Liver (tissue), 9 donors: ENCODE data around the gene INPP5A. TPM values are rescaled to one million over a fixed set of nuclear protein-coding genes. Genes with fewer than 3 reads are reported as not detected.

Experiments used
- DNase-seq: peaks from one replicate; pipeline ENCODE4 v3.0.0-alpha.2; 2017; ENCODE audit warnings: low spot score
- H3K27ac ChIP-seq, 2 donors: one replicate each; pipeline ENCODE4 v1.7.0; 2013; ENCODE audit warnings: inconsistent platforms in 2 of 2, low read length in 2 of 2, control low read depth in 1 of 2, low read depth in 1 of 2, mild to moderate bottlenecking in 1 of 2
- H3K27me3 ChIP-seq, 4 donors: one replicate each; pipeline versions ENCODE4 v1.6.1 to v1.7.0; 2013; ENCODE audit warnings: low read length in 3 of 4, inconsistent platforms in 1 of 4, mild to moderate bottlenecking in 1 of 4, moderate library complexity in 1 of 4; ENCODE audit not compliant: control insufficient read depth in 4 of 4, insufficient read depth in 4 of 4
- H3K36me3 ChIP-seq, 4 donors: one replicate each; pipeline versions ENCODE4 v1.6.1 to v1.7.0; 2013; ENCODE audit warnings: low read length in 3 of 4, mild to moderate bottlenecking in 3 of 4, low read depth in 1 of 4, moderate library complexity in 1 of 4; ENCODE audit not compliant: control insufficient read depth in 4 of 4, insufficient read depth in 3 of 4
- H3K4me1 ChIP-seq, 4 donors: one replicate each; pipeline versions ENCODE4 v1.6.1 to v1.7.0; 2013; ENCODE audit warnings: low read length in 3 of 4, mild to moderate bottlenecking in 3 of 4, moderate library complexity in 1 of 4; ENCODE audit not compliant: control insufficient read depth in 4 of 4, insufficient read depth in 4 of 4
- H3K4me3 ChIP-seq, 3 donors: one replicate each; pipeline versions ENCODE4 v1.6.1 to v1.7.0; 2013; ENCODE audit warnings: low read length in 3 of 3, control low read depth in 1 of 3, low read depth in 1 of 3, mild to moderate bottlenecking in 1 of 3
- H3K9ac ChIP-seq, 2 donors: one replicate each; pipeline ENCODE4 v1.7.0; 2013; ENCODE audit warnings: low read length in 2 of 2, mild to moderate bottlenecking in 2 of 2, moderate library complexity in 2 of 2, control low read depth in 1 of 2, low read depth in 1 of 2
- H3K9me3 ChIP-seq, 4 donors: one replicate each; pipeline versions ENCODE4 v1.6.1 to v1.7.0; 2013; ENCODE audit warnings: low read length in 3 of 4; ENCODE audit not compliant: control insufficient read depth in 4 of 4
- CTCF ChIP-seq: fragments of 150-350 bp; IDR thresholded peaks from 2 replicates; pipeline ENCODE4 v1.5.1; 2017; ENCODE audit warnings: improper control_type of control experiment, low read depth, low read length; ENCODE audit not compliant: missing input control
- EGR1 ChIP-seq, 2 donors: IDR thresholded peaks; 2 replicates each; pipeline ENCODE4 v1.6.1; 2016 to 2018; ENCODE audit warnings: antibody characterized with exemption in 2 of 2, low read depth in 2 of 2
- FOXA2 ChIP-seq: IDR thresholded peaks from 2 replicates; pipeline ENCODE4 v1.6.1; 2016; ENCODE audit warnings: antibody characterized with exemption
- GABPA ChIP-seq, 2 donors: IDR thresholded peaks in 1 of 2; conservative IDR thresholded peaks in 1 of 2; 2 replicates each; pipeline ENCODE4 v1.6.1; 2016; ENCODE audit warnings: antibody characterized with exemption in 2 of 2, mild to moderate bottlenecking in 1 of 2, moderate library complexity in 1 of 2
- HNF4A ChIP-seq, 2 donors: conservative IDR thresholded peaks; 2 replicates each; pipeline ENCODE4 v1.6.1; 2016; ENCODE audit warnings: antibody characterized with exemption in 2 of 2, mild to moderate bottlenecking in 2 of 2
- HNF4G ChIP-seq: IDR thresholded peaks from 2 replicates; pipeline ENCODE4 v1.6.1; 2016; ENCODE audit warnings: antibody characterized with exemption
- JUND ChIP-seq, 2 donors: IDR thresholded peaks; 2 replicates each; pipeline ENCODE4 v1.6.1; 2016; ENCODE audit warnings: antibody characterized with exemption in 2 of 2
- MAX ChIP-seq: IDR thresholded peaks from 2 replicates; pipeline ENCODE4 v1.6.1; 2016; ENCODE audit warnings: antibody characterized with exemption
- NR2F2 ChIP-seq: IDR thresholded peaks from 2 replicates; pipeline ENCODE4 v1.6.1; 2016; ENCODE audit warnings: antibody characterized with exemption
- RAD21 ChIP-seq, 2 donors: IDR thresholded peaks; 2 replicates each; pipeline ENCODE4 v1.6.1; 2016; ENCODE audit warnings: antibody characterized with exemption in 2 of 2, mild to moderate bottlenecking in 2 of 2
- REST ChIP-seq: IDR thresholded peaks from 2 replicates; pipeline ENCODE4 v1.6.1; 2016; ENCODE audit warnings: antibody characterized with exemption, mild to moderate bottlenecking
- RXRA ChIP-seq, 2 donors: IDR thresholded peaks; 2 replicates each; pipeline ENCODE4 v1.6.1; 2017 to 2018; ENCODE audit warnings: antibody characterized with exemption in 2 of 2, mild to moderate bottlenecking in 1 of 2
- SP1 ChIP-seq: IDR thresholded peaks from 2 replicates; pipeline ENCODE4 v1.6.1; 2018; ENCODE audit warnings: antibody characterized with exemption, mild to moderate bottlenecking
- YY1 ChIP-seq: IDR thresholded peaks from 2 replicates; pipeline ENCODE4 v1.6.1; 2016; ENCODE audit warnings: antibody characterized with exemption, mild to moderate bottlenecking
- ZBTB33 ChIP-seq: IDR thresholded peaks from 2 replicates; pipeline ENCODE4 v1.6.1; 2016; ENCODE audit warnings: antibody characterized with exemption
- WGBS: extraction: QIAGEN DNeasy Blood & Tissue Kit; methylation state at CpG from one replicate; pipeline ENCODE4 v1.1.7; 2013; 5-methylcytosine and 5-hydroxymethylcytosine counted together
- polyA plus RNA-seq, 2 donors: library from polyadenylated mRNA; stranded (reverse) in 1 of 2; unstranded in 1 of 2; fragments of 200-250 nt in 1 of 2; fragments of >200 nt in 1 of 2; fragmentation: Nextera tagmentation in 1 of 2; extraction: Ambion mirVana in 1 of 2; gene quantifications; one replicate each; pipeline versions ENCODE4 v1.2.1 to v1.2.3, GENCODE V29; 2013 to 2015
- total RNA-seq, 2 donors: library from RNA; depleted of rRNA; stranded (reverse); fragments of >200 nt; gene quantifications; one replicate each; pipeline ENCODE4 v1.2.3, GENCODE V29; 2014
- donor health status: healthy.
- donor health status: healthy.
- donor health status: healthy.
- donor health status: healthy.
- donor health status: healthy.

The INPP5A gene
- total and polyA plus RNA-seq, 4 donors, result 4.3 to 26.5 (median 10.9) TPM

GRCh38 chr10:132543916-132544743 lies 6.5 kb downstream of the INPP5A start:
- H3K36me3 ChIP-seq, result no peaks in the 10 kb centered on the region
- H3K4me3 ChIP-seq, result no peak overlapping the region
- no peak overlapping the region for H3K27ac ChIP-seq
- 80% methylated on average over 28 of the region's 28 CpGs for WGBS
- TF ChIP-seq EGR1 (IDR thresholded peaks at IDR 0.05; ENCODE audit: low read depth in 2 of 2), result no peak
- TF ChIP-seq HNF4A (conservative IDR thresholded peaks at IDR 0.05), result no peak
- TF ChIP-seq GABPA (IDR thresholded peaks at IDR 0.05 in 1 of 2, conservative IDR thresholded peaks at IDR 0.05 in 1 of 2), result no peak
- TF ChIP-seq YY1, result no peak
- TF ChIP-seq RXRA (IDR thresholded peaks at IDR 0.05), result no peak
- no peak for TF ChIP-seq HNF4G
- no peak for TF ChIP-seq REST
- TF ChIP-seq RAD21 (IDR thresholded peaks at IDR 0.05), result no peak
- TF ChIP-seq FOXA2, result no peak
- TF ChIP-seq JUND (IDR thresholded peaks at IDR 0.05), result no peak
- no peak for TF ChIP-seq NR2F2
- no peak for TF ChIP-seq CTCF
- no peak for TF ChIP-seq MAX
- H3K9me3 ChIP-seq, result no peaks in the 10 kb centered on the region
- DNase-seq, result no peak
- no peaks in the 10 kb centered on the region for H3K27me3 ChIP-seq
- no peak overlapping the region for H3K9ac ChIP-seq
- peaks cover 13 to 46% (median 30%) of the 10 kb centered on the region in 4 donors for H3K4me1 ChIP-seq

- Histone ChIP-seq H3K4me3 (no peak overlapping the region), H3K9me3 (no peaks in the 10 kb centered on the region), H3K9ac (no peak overlapping the region), H3K27ac (no peak overlapping the region), H3K4me1 (peaks cover 13 to 39% (median 26%) of the 10 kb centered on the region in 4 donors), H3K27me3 (no peaks in the 10 kb centered on the region), H3K36me3 (no peaks in the 10 kb centered on the region)
- no peak for TF ChIP-seq SP1
- no peak for TF ChIP-seq HNF4A (conservative IDR thresholded peaks at IDR 0.05)
- no peak for TF ChIP-seq ZBTB33
- no peak for TF ChIP-seq FOXA2
- no peak for DNase-seq
- WGBS, result 79% methylated on average over 35 of the region's 35 CpGs
Measured at GRCh38 chr10:132544744-132545658, 7.4 kb downstream of the INPP5A start.
